ENCODE data around the gene NEAT1.
"Not testable (repeated sequence)": the region's sequence is repeated elsewhere in the genome, so short reads cannot be mapped to it uniquely, and the experiment has no call there.

Gene NEAT1

DNA sequence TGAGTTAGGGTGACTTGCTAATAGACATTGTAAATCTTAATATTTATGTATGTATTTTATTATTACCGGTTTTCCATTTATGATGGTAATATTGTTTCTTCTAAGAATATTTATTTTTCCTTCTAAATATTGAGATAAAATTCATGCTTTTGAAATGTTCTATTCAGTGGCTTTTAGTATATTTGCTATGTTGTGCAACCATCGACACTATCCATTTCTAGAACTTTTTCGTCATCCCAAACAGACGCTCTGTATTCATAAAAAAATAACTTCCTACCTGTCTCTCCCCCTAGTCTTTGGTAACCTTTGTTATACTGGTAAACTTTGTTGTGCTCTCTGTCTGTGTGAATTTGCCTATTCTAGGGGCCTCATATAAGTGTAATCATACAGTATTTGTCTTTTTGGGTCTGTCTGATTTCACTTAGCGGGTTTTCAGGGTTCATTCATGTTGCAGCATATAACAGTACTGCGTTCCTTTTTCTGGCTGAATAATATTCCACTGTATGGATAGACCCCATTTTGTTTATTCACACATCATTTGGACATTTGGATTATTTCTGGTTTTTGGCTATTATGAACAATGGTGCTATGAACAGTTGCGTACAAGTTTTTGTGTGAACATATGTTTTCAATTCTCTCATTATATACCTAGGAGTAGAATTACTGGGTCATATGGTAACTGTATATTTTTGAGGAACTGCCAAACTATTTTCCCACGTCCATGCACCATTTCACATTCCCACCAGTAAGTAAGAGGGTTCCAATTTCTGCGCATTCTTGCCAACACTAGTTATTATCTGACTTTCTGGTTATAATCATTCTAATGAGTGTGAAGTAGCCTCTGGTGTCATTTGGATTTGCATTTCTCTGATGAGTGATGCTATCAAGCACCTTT is 15.9 kb downstream of the NEAT1 start:
- no peak for DNase-seq (ENCODE audit: low spot score in 2 of 2)
- Mint-ChIP-seq H3K4me3 (no peak overlapping the region), H3K36me3 (peaks cover 100% of the 10 kb centered on the region), H3K9me3 (no peaks in the 10 kb centered on the region), H3K27ac (peak overlapping the region; percentile 89), H3K4me1 (peaks cover 83% of the 10 kb centered on the region)
- ATAC-seq = no peak

DNA sequence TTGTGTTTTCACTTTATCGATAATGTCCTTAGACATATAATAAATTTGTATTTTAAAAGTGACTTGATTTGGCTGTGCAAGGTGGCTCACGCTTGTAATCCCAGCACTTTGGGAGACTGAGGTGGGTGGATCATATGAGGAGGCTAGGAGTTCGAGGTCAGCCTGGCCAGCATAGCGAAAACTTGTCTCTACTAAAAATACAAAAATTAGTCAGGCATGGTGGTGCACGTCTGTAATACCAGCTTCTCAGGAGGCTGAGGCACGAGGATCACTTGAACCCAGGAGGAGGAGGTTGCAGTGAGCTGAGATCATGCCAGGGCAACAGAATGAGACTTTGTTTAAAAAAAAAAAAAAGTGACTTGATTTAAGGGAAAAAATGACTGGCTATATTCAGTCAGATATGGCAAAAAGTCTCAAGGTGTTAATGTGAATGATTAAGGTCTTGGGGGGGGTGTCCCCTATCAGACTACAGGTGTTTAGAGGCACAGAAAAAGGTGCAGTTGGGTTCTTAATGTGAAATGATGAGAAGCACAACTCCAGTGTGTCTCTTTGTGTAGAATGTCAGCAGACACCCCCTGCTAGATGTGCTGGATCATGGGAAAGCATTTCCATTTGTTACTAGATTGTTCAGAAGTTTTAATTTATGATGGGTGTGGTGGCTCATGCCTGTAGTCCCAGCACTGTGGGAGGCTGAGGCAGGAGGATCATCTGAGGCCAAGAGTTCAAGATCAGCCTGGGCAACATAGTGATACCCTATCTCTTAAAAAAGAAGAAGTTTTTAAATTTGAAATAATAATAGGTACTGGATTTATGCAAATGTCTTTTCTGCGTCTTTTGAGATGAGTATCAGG is 17.0 kb downstream of the NEAT1 start:
- H3K36me3 Mint-ChIP-seq = peaks cover 100% of the 10 kb centered on the region
- H3K9me3 Mint-ChIP-seq = no peaks in the 10 kb centered on the region
- DNase-seq (ENCODE audit: low spot score in 2 of 2) (no peak), ATAC-seq (peak; percentile 44)
- peak overlapping the region; percentile 89 for H3K27ac Mint-ChIP-seq
- peaks cover 84% of the 10 kb centered on the region for H3K4me1 Mint-ChIP-seq
- peak overlapping the region; percentile 46 for H3K4me3 Mint-ChIP-seq

DNA sequence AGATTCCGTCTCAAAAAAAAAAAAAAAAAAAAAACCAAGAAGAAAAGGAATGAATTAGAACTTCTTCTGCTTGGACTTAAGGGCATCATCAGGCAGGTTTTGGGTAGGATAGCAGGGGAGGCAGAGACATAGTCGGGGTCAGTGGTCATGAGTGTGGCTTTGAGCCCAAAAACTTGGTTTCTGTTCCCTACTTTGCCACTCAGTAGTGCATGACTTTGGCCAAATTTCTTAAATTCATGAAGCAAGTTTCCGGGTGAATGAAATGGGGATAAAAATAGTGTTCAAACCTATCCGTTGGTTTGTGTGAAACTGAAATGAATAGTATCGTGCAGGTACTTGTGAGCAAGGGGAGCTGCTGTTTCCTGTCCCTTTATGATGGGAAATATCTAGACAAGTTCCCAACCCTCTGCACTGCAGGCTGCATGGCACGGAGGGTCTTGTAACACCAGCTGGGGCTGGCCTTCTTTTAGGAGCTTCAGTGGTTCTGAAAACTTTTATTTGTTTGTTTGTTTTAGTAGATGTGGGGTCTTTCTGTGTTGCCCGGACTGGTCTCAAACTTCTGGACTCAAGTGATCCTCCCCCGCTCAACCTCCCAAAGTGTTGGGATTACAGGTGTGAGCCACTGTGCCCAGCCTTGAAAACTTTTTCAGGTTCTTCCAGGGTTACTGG is 18.4 kb downstream of the NEAT1 start:
- no peaks in the 10 kb centered on the region for H3K9me3 Mint-ChIP-seq
- ATAC-seq = peak; percentile 4
- no peak for DNase-seq (ENCODE audit: low spot score in 2 of 2)

DNA sequence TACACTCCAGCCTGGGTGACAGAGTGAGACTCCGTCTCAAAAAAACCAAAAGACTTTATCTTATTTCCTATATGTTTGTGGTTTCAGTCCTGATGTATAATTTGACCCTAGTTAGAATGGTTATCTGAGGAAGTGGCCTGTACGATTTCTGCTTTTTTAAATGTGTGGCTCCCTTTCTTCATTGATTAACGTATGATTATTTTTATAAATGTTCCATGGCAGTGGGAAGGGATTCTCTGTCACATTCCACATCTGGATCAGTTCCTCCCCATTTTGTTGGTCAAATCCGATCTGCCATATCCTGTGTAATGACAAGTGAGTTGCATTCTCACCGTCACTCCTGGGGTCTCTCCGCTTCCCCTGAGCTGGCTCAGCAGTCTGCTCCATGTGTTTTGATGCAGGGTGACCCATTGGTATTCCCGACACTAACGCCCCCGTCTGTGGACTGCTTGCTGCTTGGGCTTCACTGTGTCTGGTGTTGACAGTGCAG is 20.3 kb downstream of the NEAT1 start:
- H3K9me3 Mint-ChIP-seq = no peaks in the 10 kb centered on the region
- peaks cover 94% of the 10 kb centered on the region for H3K36me3 Mint-ChIP-seq
- no peak for ATAC-seq
- no peak overlapping the region for H3K4me3 Mint-ChIP-seq
- DNase-seq (ENCODE audit: low spot score in 2 of 2) = no peak
- peak overlapping the region; percentile 91 for H3K27ac Mint-ChIP-seq
- H3K4me1 Mint-ChIP-seq = peaks cover 62% of the 10 kb centered on the region

More for the DNA sequence above, 18.4 kb downstream of the NEAT1 start:
- Mint-ChIP-seq H3K27ac (peak overlapping the region; percentile 89), H3K4me3 (peak overlapping the region; percentile 46), H3K4me1 (peaks cover 71% of the 10 kb centered on the region), H3K36me3 (peaks cover 100% of the 10 kb centered on the region)

DNA sequence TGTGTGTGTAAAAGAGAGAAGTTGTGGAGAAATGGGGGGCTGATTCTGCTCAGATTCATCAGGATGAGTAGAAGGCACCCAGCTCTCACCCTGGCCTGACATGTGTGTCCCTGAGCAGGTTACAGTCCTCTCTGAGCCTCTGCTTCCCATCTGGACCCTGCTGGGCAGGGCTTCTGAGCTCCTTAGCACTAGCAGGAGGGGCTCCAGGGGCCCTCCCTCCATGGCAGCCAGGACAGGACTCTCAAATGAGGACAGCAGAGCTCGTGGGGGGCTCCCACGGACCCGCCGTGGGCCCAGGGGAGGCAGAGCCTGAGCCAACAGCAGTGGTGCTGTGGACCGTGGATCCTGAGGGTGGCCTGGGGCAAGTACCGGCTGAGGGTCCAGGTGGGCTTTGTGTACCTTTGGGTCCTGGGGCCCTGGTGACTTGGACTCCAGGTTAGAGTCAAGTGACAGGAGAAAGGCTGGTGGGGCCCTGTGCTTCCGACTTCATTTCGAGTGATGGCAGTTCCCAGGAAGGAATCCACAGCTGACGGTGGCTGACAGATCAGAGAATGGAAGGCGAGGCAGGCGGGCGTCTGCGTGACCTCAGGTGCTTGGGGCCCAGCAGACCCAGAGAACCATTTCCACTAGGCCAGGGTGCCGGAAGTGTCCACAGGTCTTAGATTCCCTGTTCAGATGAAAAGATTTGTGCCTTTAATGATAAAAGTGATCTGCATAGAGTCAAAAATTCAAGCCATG is 21.9 kb downstream of the NEAT1 start:
- DNase-seq (ENCODE audit: low spot score in 2 of 2) = no peak
- peaks cover 78% of the 10 kb centered on the region for H3K36me3 Mint-ChIP-seq

DNA sequence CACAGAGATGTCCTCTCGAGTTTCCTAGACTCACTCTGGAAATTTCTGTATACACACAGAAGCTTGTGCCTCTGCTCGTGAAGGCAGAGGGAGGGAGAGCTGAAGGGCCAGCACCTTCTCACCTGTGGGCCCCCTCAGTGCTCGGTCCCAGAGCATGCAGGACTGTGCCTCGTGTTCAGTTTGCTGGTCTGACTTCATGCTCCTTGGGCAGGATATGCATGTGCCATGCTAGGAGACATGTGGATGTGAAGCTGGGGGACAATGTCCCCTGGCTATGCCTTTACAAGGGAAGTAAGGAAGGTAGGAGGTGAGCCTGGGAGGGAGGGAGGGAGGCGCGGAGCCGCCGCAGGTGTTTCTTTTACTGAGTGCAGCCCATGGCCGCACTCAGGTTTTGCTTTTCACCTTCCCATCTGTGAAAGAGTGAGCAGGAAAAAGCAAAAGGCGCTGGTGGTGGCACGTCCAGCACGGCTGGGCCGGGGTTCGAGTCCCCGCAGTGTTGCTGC is 22.6 kb downstream of the NEAT1 start:
- H3K9me3 Mint-ChIP-seq = no peaks in the 10 kb centered on the region
- H3K36me3 Mint-ChIP-seq = peaks cover 77% of the 10 kb centered on the region
- peak; percentile 1 for ATAC-seq
- peak overlapping the region; percentile 91 for H3K27ac Mint-ChIP-seq
- no peak for DNase-seq (ENCODE audit: low spot score in 2 of 2)
- H3K4me1 Mint-ChIP-seq = peaks cover 55% of the 10 kb centered on the region
- H3K4me3 Mint-ChIP-seq = no peak overlapping the region

More for the DNA sequence above, 21.9 kb downstream of the NEAT1 start:
- H3K4me1 Mint-ChIP-seq = peaks cover 61% of the 10 kb centered on the region
- H3K4me3 Mint-ChIP-seq = no peak overlapping the region
- peak overlapping the region; percentile 91 for H3K27ac Mint-ChIP-seq
- peak; percentile 0 for ATAC-seq
- H3K9me3 Mint-ChIP-seq = no peaks in the 10 kb centered on the region

DNA sequence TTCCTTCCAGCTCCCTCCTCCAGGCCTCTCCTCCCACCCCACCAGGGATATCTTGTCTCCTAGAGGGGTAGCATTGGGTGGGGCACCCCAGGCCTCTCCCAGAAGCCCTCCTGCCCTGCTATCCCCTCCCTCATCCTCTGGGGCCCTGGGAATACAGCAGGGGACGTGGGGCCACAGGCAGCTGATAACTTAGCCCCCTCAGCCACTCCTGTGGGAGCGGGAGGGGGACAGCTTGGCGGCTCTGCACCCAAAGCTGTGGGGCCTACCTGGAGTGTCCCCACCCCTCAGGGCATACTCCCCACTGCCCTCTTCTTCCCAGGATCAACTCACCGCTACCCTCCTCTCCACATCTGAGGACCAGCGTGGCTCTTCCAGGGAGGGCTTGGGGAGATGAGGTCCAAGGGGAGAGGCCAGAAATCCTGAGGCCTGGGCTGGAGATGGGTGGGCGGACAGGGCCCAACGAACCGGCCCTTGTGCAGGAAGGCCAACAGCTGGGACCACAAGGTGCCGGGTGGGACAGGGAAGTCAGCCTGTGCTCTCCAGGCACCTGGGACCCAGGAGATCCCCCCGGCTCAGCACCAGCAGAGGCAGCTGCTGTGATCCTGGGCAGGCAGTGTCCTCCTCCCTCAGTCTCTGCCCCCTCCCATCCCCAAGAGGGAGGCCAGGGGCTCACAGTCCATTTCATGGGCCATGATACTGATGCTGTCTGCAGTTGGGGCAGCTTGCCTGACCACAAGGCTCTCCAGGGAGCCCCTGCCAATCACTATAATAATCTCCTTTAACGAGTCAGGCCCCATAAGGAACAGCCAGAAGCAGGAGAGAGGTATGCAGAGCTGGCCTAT is 23.2 kb downstream of the NEAT1 start:
- H3K4me1 Mint-ChIP-seq = peaks cover 48% of the 10 kb centered on the region
- DNase-seq (ENCODE audit: low spot score in 2 of 2) (no peak), ATAC-seq (peak; percentile 19)
- peaks cover 76% of the 10 kb centered on the region for H3K36me3 Mint-ChIP-seq
- H3K27ac Mint-ChIP-seq = peak overlapping the region; percentile 91
- H3K9me3 Mint-ChIP-seq = no peaks in the 10 kb centered on the region
- no peak overlapping the region for H3K4me3 Mint-ChIP-seq

DNA sequence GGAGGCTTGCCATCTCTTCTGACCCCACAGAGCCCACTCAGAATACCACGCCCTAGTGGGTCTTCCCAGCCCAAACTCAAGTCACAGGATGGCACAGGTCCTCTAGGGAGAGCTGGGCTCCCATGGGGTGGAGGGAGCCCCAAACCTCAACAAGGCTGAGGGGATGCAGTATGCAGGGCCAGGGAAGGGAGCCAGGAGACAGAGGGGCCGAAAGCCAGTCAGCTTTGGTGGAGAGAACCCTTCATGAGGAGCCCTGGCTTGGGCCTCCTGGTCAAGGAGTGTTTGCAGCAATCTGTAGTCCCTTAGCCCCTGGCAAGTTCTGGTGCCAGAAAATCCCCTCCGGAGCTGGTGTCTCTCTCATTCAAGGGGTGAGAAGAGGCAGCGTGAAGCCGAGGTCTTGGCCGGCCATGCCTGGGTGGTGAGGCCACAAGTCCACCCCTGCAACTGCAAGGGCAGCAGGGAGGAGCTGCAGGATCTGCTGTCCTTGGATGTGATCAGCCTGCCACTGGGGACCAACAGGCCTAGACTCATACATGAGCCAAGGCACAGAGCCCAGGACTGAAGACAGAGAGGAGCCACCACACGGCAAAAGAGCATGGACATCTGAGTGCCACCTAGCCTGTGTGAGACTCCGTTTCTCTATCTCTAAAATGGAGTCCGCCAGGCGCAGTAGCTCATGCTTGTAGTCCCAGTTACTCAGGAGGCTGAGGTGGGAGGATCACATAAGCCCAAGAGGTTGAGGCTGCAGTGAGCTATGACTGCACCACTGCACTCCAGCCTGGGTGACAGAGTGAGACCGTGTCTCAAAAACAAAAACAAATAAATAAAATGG is 24.1 kb downstream of the NEAT1 start:
- H3K4me1 Mint-ChIP-seq = peaks cover 43% of the 10 kb centered on the region
- H3K9me3 Mint-ChIP-seq = no peaks in the 10 kb centered on the region
- H3K4me3 Mint-ChIP-seq = no peak overlapping the region
- H3K27ac Mint-ChIP-seq = peak overlapping the region; percentile 91
- H3K36me3 Mint-ChIP-seq = peaks cover 68% of the 10 kb centered on the region
- peak; percentile 24 for ATAC-seq
- no peak for DNase-seq (ENCODE audit: low spot score in 2 of 2)

DNA sequence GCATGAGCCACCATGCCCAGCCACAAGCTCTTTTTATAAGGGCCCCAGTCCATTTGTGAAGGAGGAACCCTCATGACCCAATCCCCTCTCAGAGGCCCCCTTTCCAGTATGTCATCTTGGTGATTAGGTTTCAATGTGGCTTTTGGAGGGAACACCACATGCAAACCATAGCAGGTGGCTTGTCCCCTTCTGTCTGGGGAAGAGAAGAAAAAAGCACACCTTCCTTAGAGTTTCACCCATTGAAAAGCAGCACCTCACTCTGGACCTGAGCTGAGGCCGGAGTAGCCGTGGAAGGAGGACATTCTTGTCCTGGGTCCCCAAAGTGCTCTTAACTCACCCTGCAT is 25.4 kb downstream of the NEAT1 start:
- Mint-ChIP-seq H3K9me3 (no peaks in the 10 kb centered on the region), H3K4me1 (peaks cover 40% of the 10 kb centered on the region), H3K4me3 (no peak overlapping the region), H3K27ac (peak overlapping the region; percentile 84), H3K36me3 (peaks cover 54% of the 10 kb centered on the region)
- ATAC-seq (peak; percentile 2), DNase-seq (ENCODE audit: low spot score in 2 of 2) (no peak)

DNA sequence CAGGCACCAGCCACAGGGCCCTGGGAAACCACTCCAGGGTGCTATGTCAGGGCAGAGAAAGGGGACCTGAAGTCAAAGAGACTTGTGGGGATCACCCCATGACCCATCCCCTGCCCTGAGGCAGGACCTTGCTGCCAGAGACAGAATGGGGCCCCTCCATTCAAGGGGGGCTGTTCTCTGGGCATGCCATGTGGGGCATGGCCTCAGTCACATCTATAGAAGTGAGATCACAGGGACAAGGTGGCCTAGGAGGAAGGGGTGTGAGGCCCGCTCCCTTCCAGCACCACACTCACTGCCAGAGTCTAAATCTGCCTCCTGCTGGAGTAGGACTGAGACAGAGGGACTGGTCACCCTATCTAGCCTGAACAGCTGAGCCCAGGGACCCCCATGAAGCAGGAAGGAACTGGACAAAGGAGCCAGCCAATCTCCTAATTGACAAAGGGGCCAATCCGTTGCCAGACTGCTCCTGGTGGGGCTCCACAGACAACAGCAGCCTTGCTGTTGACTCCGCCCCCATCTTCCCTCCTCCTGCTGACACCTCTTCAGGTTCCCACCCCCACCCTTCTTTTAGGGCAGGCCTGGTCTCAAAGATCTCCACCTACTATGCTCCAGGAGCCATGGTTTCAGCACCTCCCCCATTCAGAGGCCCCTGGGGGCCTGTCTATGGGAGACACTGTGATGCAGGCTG is 26.0 kb downstream of the NEAT1 start:
- DNase-seq (ENCODE audit: low spot score in 2 of 2) (no peak), ATAC-seq (peak; percentile 38)
- Mint-ChIP-seq H3K9me3 (no peaks in the 10 kb centered on the region), H3K36me3 (peaks cover 49% of the 10 kb centered on the region), H3K4me1 (peaks cover 40% of the 10 kb centered on the region), H3K4me3 (no peak overlapping the region), H3K27ac (peak overlapping the region; percentile 84)

DNA sequence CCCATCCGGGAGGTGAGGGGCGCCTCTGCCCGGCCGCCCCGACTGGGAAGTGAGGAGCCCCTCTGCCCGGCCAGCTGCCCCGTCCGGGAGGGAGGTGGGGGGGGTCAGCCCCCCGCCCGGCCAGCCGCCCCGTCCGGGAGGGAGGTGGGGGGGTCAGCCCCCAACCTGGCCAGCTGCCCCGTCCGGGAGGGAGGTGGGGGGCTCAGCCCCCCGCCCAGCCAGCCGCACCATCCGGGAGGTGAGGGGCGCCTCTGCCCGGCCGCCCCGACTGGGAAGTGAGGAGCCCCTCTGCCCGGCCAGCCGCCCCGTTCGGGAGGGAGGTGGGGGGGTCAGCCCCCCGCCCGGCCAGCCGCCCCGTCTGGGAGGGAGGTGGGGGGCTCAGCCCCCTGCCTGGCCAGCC is 28.7 kb downstream of the NEAT1 start:
- H3K36me3 Mint-ChIP-seq = peaks cover 42% of the 10 kb centered on the region
- H3K4me1 Mint-ChIP-seq = peaks cover 45% of the 10 kb centered on the region
- not testable (repeated sequence) for DNase-seq (ENCODE audit: low spot score in 2 of 2); H3K27ac Mint-ChIP-seq; ATAC-seq; H3K9me3 Mint-ChIP-seq; H3K4me3 Mint-ChIP-seq

DNA sequence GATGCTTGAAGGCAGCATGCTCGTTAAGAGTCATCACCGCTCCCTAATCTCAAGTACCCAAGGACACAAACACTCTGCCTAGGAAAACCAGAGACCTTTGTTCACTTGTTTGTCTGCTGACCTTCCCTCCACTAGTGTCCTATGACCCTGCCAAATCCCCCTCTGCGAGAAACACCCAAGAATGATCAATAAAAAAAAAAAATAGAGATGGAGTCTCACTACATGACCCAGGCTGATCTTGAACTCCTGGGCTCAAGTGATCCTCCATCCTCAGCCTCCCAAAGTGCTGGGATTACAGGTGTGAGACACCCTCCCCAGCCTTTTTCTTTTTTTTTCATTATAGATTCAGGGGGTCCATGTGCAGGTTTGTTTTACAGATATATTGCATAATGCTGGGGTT is 29.7 kb downstream of the NEAT1 start:
- DNase-seq (ENCODE audit: low spot score in 2 of 2); ATAC-seq; H3K9me3 Mint-ChIP-seq; H3K4me3 Mint-ChIP-seq: not testable (repeated sequence)
- Mint-ChIP-seq H3K27ac (peak overlapping the region; percentile 64), H3K4me1 (peaks cover 49% of the 10 kb centered on the region), H3K36me3 (peaks cover 37% of the 10 kb centered on the region)
